GM21576 (cell line): Measurements from ENCODE around the gene NPIPA3.
A peak's percentile ranks its signal among the peaks of the same experiment; 100 is the strongest.
"Not testable (repeated sequence)": the region's sequence is repeated elsewhere in the genome, so short reads cannot be mapped to it uniquely, and the experiment has no call there.

ENCODE experiments used
- ATAC-seq: cut with Tn5 transposase; IDR thresholded peaks from one replicate; pipeline ENCODE4 v1.9.1; 2021; ENCODE audit warnings: mild to moderate bottlenecking, moderate library complexity; ENCODE audit not compliant: unreplicated experiment

Gene NPIPA3

GRCh38 chr16:14741794-14742193, 38.6 kb downstream of the NPIPA3 start:
- not testable (repeated sequence) for ATAC-seq

GRCh38 chr16:14742273-14743128, 39.3 kb downstream of the NPIPA3 start, which contains the start of gene NPIPA2:
Gene NPIPA2 (plus strand): TSS chr16:14742533. CDS start chr16:14748066, 5,533 bp downstream.
- ATAC-seq, result peak; percentile 96

- ATAC-seq, result not testable (repeated sequence)
Observed at GRCh38 chr16:14773654-14774053, 70.4 kb downstream of the NPIPA3 start.

- ATAC-seq, result not testable (repeated sequence)
Observed at GRCh38 chr16:14775624-14776023, 72.4 kb downstream of the NPIPA3 start.
